M059J (cell line): Measurements from ENCODE around the gene LRIT1. TPM values are rescaled to one million over a fixed set of nuclear protein-coding genes. Genes with fewer than 3 reads are reported as not detected.

ENCODE experiments used
- DNase-seq: peaks from one replicate; pipeline ENCODE4 v3.0.0-alpha.2; 2012; ENCODE audit warnings: low read depth
- total RNA-seq: library from RNA; depleted of rRNA; stranded (reverse); fragments of >200 nt; shearing (Covaris generic); gene quantifications from 2 replicates; pipeline ENCODE4 v1.2.3, GENCODE V29; 2014

Gene LRIT1
- total RNA-seq, 1 experiment from 2014 or later: not detected

DNA sequence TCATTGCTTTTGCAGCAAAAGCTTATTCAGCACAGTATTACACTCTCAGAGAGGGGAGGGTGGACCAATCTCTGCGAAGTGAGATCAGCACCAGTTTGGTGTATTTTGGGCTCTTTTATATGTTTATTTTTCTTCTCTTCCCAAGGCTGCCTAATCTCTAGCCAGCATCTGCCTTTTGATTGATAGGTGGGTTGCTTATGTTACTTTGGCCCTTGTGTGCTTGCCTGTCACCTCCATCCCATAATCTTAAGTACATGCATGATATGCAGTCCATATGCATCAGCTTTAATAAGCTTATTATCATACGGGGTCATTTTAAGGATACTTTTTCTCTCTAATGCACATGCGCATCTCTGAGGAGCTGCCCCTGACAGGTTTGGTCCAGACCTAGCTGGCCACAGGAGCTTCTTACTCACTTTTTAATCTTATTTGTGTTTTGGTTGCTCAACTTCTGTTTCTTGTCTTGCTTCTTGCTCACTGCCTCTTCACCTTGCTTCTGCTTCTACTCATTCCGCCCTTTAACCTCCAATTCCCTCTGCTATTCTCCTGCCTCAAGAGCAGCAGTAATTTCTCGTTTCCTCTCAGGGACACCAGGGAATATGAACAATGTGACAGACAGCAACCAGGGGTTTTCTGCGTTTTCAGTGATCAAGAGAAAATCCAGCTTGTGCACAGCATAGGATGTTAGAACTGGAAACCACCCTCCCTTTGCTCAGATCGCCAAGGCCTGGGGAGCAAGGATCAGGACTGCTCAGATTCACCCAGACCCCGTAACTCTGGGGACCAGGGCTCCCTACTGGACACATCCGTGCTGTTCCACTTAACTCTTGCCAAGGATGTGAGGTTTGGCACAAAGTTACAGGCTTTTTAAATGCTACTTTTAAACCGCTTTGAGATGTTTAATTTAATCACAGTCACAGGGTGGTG lies 13.5 kb upstream of the LRIT1 start:
- DNase-seq: no peak

DNA sequence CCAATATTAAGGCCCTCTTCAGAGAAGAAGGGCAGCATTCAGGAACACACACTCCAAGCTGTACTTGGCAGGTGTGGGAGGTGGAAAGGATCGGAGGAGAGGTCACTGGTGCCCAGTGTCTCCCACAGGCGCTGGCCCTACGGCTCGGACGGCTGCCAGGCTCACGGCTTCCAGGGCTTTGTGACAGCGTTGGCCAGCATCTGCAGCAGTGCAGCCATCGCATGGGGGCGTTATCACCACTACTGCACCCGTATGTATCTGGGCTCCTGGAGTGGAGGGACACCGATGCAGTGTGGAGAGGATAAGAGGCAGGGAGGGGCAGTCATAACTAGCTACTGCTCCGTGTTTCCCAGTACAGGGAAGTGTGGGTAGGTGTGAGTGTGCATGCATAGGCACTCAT lies 7.4 kb upstream of the LRIT1 start:
- no peak for DNase-seq

GRCh38 chr10:84247496-84247895 lies 6.2 kb upstream of the LRIT1 start:
- DNase-seq: no peak

DNA sequence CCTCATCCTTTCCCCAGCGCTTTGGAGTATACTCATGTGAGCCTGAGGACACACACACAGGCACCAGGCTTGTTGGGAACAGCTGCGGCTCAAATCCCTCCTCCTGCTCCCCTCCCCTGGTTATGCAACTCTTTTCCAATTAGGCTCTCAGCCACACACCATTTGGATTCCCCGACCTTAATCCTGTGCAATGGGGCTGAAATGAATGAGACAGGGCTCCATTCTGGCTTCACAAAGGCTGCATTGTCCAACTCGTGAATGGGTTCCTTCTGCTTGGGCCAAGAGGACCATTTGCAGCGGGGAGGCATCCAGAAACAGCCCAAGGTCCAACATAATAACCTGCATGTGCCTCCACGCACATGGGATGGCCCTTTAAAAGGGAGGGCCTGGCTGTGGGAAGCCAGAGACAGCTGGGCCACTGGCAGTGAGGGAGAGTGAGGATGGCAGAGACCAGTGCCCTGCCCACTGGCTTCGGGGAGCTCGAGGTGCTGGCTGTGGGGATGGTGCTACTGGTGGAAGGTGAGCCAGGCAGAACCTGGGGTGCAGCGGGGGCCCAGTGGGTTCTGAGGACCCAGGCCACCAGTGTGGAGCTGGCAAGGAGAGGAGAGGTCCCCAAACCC lies 3.4 kb upstream of the LRIT1 start, which contains the start of gene RGR:
Gene RGR (plus strand): TSS at position 403 of the 620 bp plus-strand sequence. CDS start 38 bp downstream, at position 441.
- DNase-seq: no peak

GRCh38 chr10:84243759-84244158 lies 2.4 kb upstream of the LRIT1 start:
- DNase-seq: no peak

DNA sequence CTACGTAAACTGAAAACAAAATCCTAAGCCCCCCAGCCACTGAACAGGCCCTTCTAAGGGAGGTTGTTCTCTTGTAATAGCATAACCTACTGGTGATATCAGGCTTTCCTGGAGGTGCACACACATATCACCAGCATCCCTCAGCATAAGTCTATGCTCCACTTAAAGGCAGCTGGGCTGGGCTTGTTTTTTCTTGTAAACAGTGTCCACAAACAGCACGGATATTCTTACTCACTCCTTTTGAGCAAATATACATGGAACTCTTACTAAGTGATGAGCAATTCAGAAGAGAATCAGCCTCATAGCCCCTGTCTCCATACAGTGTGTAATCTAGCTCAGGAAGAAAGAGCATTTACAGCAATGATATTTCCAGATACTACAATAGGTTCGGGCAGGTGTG lies 2.4 kb downstream of the LRIT1 start:
- no peak for DNase-seq

DNA sequence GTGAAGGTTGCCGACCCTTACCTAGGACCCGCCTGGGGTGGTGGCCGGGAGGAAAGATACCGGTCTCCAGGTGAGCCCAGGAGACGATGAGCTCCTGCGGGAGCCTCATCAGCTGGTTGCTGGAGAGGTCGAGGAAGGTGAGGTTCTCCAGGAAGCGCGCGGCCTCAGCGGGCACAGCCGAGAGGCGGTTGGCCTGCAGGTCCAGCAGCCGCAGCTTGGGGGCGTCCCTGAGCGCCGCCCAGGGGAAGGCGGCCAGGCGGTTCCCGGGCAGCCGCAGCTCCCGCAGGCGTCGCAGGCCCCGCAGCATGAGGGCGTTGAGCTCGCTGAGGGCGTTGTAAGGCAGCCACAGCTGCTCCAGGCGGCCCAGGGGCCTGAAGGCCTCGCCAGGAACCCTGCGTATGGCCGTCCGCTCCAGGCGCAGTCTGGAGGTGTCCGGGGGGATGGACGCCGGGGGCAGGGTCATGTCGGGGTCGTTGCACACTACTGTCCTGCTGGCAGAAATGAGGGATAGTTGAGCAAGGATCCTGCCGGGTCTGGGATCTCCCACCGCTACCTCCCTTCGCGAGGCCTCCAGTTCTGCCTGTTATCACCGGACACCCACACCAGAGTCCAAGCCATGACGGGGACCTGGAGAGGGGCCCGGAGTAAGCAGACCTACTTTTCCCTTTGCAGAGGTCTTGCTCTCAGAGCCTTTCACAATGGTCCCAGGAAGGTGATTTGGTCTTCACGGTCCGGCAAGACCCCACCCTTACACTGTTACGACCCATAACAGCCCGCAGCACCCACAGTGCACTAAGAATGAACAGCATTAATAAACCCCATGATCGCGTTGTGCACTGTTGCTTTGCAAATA lies 3.9 kb downstream of the LRIT1 start:
- no peak for DNase-seq

DNA sequence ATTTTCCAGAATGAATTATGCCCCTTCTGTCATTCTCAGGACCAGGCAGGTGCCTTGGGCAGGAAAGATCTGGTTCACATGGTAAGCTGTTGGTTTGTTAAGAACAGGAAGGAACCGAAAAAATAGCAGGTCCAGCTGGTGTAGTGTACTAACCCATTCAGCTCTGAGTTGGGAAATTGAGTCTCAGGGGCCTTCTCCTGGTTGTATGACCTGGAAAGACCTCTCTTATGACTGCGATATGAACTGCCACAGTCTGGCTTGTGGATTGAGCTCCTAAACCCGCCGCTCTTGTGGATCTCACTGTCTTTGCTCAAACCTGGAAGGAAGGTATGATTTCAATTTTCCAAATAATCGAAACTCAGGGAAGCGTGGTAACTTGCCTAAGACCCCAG lies 4.5 kb downstream of the LRIT1 start:
- no peak for DNase-seq

- DNase-seq: no peak
These were observed 6.2 kb downstream of the LRIT1 start for GRCh38 chr10:84235096-84235495.

GRCh38 chr10:84234479-84234878 lies 6.9 kb downstream of the LRIT1 start:
- DNase-seq: no peak

DNA sequence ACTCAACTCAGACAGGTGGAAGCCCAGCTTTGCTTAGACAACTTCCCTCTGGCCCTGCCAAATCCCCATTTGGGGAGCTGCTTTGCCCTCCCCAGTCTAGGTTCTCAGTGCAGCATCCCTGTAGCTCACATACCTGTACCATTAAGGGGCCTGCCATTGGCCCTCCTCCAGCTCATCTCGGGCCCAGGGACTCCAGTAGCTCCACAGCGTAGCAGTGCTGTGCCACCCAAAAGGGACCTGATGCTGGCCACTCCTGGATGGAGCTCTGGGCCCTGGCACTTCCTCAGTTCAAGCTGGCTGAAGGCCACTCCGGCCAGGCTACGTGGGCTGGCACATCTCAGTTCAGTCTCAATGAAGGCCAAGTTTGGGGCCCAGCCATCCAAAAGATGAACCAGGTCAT lies 7.4 kb downstream of the LRIT1 start:
- DNase-seq: no peak

- DNase-seq: no peak
These were observed 9.0 kb downstream of the LRIT1 start for GRCh38 chr10:84232376-84232775.

DNA sequence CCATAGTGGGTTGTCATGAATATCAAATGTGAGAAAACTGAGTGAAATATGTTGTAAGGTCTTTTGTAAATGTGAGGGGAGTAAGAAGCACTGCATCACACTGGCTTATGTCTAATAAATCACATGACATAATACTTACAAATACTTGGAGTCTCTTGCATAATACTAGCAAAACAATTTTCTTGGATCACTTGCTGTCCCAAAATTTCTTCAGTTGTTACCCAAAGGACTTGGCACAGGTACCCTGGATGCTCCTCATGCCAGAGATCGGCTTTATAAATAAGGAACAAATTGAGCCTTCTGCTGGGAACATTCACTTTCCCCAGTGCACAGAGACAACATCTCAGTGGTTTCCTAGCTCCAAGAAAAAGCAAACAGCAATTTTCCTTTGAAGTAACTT lies 11.0 kb downstream of the LRIT1 start:
- no peak for DNase-seq

DNA sequence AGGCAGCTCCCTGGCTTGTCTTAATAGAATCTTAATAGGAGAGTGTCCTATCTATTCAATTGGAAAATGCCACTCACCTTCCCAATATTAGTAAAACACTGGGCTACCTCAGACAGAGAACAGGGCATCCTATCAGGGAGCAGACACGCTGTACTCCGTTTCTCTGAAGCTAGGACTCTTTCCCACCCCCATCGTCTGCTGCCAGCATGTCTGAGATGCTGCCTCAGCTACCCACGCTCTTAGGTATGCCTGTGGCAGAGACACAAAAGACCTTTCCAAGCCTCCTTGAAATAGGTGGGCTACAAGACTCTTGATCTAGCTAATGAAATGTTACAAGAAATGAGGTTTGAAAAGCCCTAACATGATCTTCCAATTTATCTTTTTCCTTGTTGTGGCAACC lies 13.5 kb downstream of the LRIT1 start:
- DNase-seq: no peak

- DNase-seq: no peak
These were observed 14.7 kb downstream of the LRIT1 start for GRCh38 chr10:84226616-84227015.

DNA sequence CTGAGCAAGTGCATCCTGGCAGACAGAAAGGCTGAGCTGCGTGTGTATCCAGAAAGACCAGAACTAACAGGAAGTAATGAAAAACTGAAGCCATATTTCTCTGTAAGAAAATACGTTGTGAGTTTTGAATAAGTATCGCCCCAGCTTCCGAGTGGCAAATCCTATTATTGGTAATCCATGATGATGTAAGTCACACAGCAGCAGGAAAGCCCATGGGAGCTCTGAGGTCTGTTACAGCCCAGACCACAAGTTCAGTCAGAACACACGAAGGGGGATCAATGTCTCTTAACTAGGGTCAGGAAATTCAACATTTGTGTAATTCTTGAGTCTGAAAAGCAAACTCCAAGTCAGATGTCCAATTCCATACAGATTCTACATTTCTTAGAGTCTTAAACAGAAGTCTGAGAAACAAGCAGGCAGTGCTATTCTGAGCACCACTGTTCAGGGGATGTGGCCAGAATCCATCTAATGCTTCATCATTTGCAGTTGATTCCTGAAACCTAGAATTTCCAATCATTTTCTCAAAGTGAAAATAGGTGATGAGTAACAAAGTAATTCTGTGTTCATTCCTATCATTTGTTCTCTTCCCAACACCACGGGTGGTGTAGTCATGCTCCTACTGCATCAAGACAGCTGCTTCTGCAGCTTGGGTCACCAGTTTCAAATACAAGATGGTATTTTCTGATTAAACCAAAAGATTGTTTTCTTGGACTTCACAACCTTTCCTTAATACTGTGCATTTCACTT lies 15.7 kb downstream of the LRIT1 start, which contains the start of gene LRIT2:
Gene LRIT2 (minus strand): TSS at position 118 of the 747 bp plus-strand sequence. CDS start 24 bp downstream, at position 94.
- DNase-seq: no peak

GRCh38 chr10:84224411-84225028 lies 16.8 kb downstream of the LRIT1 start:
- DNase-seq: no peak

DNA sequence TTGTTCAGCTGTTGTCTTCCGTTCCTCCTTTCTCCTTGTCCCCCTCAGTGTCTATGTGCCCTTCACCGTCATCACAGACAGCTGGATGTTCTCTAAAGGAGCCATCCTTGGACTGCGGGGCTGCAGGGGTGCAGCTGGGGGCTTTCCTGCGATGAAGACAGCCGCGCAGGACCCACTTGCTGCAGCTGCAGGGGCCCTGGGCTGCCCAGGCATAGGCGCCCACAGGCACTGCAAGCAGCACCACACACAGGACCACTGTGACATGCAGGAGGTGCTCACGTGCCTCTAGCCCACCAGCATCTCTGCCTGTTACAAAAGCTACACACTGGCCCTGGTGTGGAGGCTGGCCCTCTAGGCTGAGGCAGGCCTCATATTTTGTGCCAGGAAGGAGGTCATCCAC lies 19.4 kb downstream of the LRIT1 start:
- DNase-seq: no peak

DNA sequence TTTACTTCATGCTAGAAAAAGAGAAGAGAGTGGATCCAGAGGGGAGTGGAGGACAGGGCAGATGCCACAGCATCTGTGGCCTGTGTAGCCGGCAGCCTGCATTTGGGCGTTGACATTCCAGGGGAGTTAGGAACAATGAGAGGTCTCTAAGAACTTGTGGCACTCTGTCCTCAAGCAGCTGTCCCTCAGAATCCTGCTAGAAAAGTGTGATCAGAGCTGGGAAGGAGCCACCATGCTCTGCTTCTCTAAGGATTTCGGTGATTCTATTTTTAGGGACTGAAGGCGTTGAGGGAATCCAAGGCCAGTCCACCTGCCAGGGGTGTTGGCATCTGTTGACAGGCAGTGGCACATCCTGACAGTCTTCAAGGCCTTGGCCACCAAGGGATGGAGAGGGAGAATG lies 23.6 kb downstream of the LRIT1 start:
- no peak for DNase-seq

DNA sequence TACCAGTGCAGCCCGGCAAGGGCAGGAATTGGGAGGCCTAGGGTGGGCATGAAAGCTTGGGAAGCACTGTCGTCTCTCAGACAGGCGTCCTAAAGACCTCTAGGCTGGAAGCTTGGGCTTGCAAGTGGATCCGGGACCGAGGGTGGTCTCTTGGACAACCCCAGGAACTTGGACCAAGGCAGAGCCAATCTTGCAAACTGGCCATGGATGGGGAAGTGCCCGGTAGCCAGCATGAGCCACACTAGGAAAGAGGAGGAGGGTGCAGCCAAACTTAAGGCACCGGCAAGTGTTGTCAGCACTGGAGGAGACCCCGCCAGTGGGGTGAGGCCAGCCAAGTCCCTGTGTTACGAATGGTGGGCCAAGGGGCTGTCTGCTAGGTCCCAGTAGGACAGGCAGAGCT lies 24.5 kb downstream of the LRIT1 start:
- no peak for DNase-seq
